Measurements from ENCODE around the gene ZXDC. TPM values are rescaled to one million over a fixed set of nuclear protein-coding genes. Genes with fewer than 3 reads are reported as not detected.

The ZXDC gene
- total RNA-seq, 1 donor from 2014 or later, result 19.3 TPM

DNA sequence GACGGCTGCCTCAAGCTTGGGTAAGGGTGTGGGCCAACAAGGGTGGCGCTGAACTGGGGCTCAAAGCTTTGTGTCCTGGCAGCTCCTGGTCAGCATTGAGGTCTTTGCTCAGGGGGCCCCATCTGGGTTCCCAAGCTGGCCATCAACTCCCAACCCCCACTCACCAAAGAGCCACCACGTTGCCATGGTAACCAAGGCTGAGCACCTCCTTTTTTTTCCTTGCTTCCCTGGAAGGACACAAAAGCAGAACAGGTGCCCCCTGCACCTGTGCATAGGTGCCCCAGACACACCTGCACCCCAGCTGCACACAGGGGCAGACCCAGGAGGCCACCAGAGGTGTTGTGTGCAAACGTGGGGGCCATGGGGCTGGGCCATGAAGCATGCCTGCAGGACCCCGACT is 25.4 kb upstream of the ZXDC start:
- no peak overlapping the region for H3K4me3 ChIP-seq (ENCODE audit: low read depth, low read length)
- no peak for DNase-seq (ENCODE audit: low read depth)
- TF ChIP-seq, protein P1, sequence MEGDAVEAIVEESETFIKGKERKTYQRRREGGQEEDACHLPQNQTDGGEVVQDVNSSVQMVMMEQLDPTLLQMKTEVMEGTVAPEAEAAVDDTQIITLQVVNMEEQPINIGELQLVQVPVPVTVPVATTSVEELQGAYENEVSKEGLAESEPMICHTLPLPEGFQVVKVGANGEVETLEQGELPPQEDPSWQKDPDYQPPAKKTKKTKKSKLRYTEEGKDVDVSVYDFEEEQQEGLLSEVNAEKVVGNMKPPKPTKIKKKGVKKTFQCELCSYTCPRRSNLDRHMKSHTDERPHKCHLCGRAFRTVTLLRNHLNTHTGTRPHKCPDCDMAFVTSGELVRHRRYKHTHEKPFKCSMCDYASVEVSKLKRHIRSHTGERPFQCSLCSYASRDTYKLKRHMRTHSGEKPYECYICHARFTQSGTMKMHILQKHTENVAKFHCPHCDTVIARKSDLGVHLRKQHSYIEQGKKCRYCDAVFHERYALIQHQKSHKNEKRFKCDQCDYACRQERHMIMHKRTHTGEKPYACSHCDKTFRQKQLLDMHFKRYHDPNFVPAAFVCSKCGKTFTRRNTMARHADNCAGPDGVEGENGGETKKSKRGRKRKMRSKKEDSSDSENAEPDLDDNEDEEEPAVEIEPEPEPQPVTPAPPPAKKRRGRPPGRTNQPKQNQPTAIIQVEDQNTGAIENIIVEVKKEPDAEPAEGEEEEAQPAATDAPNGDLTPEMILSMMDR (conservative IDR thresholded peaks at IDR 0.05; ENCODE audit: low read depth, low read length), result no peak

DNA sequence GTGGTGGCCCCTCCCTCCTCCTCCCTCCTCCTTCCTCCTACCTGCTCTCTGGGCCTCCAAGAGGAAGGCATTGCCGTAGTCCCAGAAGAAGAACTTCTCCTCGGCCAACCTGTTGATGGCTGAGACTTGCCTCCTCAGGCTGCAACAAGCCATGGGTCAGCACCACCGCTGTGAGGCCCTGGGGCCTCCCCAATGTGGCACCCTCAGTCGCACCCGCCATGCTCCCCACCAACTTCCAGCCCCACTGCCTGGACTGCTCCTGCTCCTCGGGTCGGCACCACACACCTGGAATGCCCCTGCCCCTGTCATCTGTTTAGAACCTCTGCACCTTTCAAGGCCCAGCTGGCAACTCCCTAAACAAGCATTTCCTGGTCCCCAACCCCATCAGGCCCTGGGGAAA is 24.3 kb upstream of the ZXDC start:
- TF ChIP-seq, protein P1 (conservative IDR thresholded peaks at IDR 0.05; ENCODE audit: low read depth, low read length), result no peak
- no peak for DNase-seq (ENCODE audit: low read depth)
- H3K4me3 ChIP-seq (ENCODE audit: low read depth, low read length), result no peak overlapping the region

- TF ChIP-seq, protein P1 (conservative IDR thresholded peaks at IDR 0.05; ENCODE audit: low read depth, low read length), result no peak
- DNase-seq (ENCODE audit: low read depth), result no peak
- H3K4me3 ChIP-seq (ENCODE audit: low read depth, low read length), result no peak overlapping the region
Observed at GRCh38 chr3:126499401-126499800, 23.7 kb upstream of the ZXDC start.

DNA sequence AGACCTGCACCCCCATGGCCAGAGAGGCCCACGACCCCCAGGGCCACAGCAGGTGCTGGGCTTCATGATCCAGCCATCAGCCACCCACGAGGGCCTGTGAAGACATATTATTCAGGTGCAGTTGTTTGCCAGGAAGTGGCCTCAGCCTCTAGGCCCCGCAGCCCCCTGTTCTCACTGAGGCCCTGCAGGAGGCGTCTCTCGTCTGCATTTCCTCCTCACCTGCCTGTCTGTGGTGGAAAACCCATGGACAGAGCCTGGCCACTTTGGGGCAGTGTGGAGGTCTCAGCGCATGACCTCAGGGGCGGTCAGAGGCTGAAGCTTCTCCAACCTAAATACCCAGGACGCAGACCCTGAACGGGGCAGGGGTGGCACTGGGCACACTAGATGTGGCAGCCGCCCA is 23.2 kb upstream of the ZXDC start:
- DNase-seq (ENCODE audit: low read depth), result no peak
- H3K4me3 ChIP-seq (ENCODE audit: low read depth, low read length), result no peak overlapping the region
- TF ChIP-seq, protein P1 (conservative IDR thresholded peaks at IDR 0.05; ENCODE audit: low read depth, low read length), result no peak

- no peak for DNase-seq (ENCODE audit: low read depth)
- TF ChIP-seq, protein P1 (conservative IDR thresholded peaks at IDR 0.05; ENCODE audit: low read depth, low read length), result no peak
- H3K4me3 ChIP-seq (ENCODE audit: low read depth, low read length), result no peak overlapping the region
Observed at GRCh38 chr3:126498461-126498860, 22.8 kb upstream of the ZXDC start.

DNA sequence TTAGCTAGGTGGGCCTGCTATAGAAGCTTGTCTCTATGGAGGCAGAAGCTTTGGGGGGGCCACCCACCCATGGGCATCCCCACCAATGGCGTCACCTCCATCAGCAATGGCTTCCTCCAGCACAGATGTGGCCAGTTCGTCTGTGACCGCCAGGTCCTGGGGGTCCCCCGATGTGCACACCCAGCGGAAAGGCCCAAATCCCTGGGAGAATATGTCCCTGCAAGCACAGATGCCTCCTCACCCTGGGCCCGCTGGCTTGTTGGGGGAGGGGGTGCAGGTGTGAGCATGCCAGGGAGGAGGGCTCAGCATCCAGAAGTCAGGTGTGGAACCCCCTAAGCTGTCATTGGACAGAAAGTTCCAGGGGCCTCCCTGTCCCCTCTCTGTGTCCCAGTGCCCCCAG is 22.3 kb upstream of the ZXDC start:
- TF ChIP-seq, protein P1 (conservative IDR thresholded peaks at IDR 0.05; ENCODE audit: low read depth, low read length), result no peak
- no peak for DNase-seq (ENCODE audit: low read depth)
- no peak overlapping the region for H3K4me3 ChIP-seq (ENCODE audit: low read depth, low read length)
